Activated T-cell treated with anti-CD3 and anti-CD28 coated beads, Interleukin-2, amount 50 U/mL, for 72 hours (primary cell): Measurements from ENCODE around the gene CAMK1D. TPM values are rescaled to one million over a fixed set of nuclear protein-coding genes. Genes with fewer than 3 reads are reported as not detected.
A peak's percentile ranks its signal among the peaks of the same experiment; 100 is the strongest.
"Not testable (repeated sequence)": the region's sequence is repeated elsewhere in the genome, so short reads cannot be mapped to it uniquely, and the experiment has no call there.

Experiments
- ATAC-seq, 2 donors: fragments of 150-1000 bp; cut with Tn5 transposase; replicated peaks in 1 of 2; 2 replicates each; pipeline ENCODE4 v1.10.0; 2021; ENCODE audit warnings: moderate library complexity in 2 of 2, mild to moderate bottlenecking in 1 of 2
- DNase-seq, 2 donors: peaks; one replicate each; pipeline ENCODE4 v3.0.0; 2021 to 2022; ENCODE audit warnings: mixed read lengths in 1 of 2
- H3K27ac Mint-ChIP-seq: one replicate; pipeline ENCODE4 v1.8.0; 2022; ENCODE audit warnings: mild to moderate bottlenecking, moderate library complexity, mixed read lengths
- H3K27me3 Mint-ChIP-seq: one replicate; pipeline ENCODE4 v1.8.0; 2022; ENCODE audit warnings: low read depth, mixed read lengths
- H3K36me3 Mint-ChIP-seq, 2 donors: one replicate each; pipeline ENCODE4 v1.8.0; 2022; ENCODE audit warnings: mixed read lengths in 2 of 2, mild to moderate bottlenecking in 1 of 2; ENCODE audit not compliant: insufficient read depth in 2 of 2
- H3K4me1 Mint-ChIP-seq: one replicate; pipeline ENCODE4 v1.8.0; 2022; ENCODE audit warnings: low read depth, mixed read lengths
- H3K4me3 Mint-ChIP-seq, 2 donors: one replicate each; pipeline ENCODE4 v1.8.0; 2022; ENCODE audit warnings: mild to moderate bottlenecking in 2 of 2, mixed read lengths in 2 of 2, moderate library complexity in 2 of 2
- H3K9me3 Mint-ChIP-seq, 2 donors: one replicate each; pipeline ENCODE4 v1.8.0; 2022; ENCODE audit warnings: mixed read lengths in 2 of 2
- total RNA-seq, 2 donors: library from RNA; stranded (reverse); gene quantifications; one replicate each; pipeline ENCODE4 v1.2.3, GENCODE V29; 2022

Gene CAMK1D
- total RNA-seq, 2 donors from 2014 or later, result 19.9 to 25.3 TPM

DNA sequence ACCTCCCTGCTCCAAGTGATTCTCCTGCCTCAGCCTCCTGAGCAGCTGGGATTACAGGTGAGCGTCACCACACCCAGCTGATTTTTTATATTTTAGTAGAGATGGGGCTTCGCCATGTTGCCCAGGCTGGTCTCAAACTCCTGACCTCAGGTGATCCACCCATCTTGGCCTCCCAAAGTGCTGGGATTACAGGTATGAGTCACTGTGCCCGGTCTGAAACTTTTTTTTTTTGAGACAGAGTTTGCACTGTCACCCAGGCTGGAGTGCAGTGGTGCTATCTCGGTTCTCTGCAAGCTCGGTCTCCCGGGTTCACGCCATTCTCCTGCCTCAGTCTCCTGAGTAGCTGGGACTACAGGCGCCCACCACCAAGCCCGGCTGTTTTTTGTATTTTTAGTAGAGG lies 21.0 kb upstream of the CAMK1D start:
- not testable (repeated sequence) for H3K27me3 Mint-ChIP-seq, DNase-seq, ATAC-seq, H3K27ac Mint-ChIP-seq, H3K36me3 Mint-ChIP-seq, H3K9me3 Mint-ChIP-seq, H3K4me3 Mint-ChIP-seq
- peaks cover 24% of the 10 kb centered on the region for H3K4me1 Mint-ChIP-seq

DNA sequence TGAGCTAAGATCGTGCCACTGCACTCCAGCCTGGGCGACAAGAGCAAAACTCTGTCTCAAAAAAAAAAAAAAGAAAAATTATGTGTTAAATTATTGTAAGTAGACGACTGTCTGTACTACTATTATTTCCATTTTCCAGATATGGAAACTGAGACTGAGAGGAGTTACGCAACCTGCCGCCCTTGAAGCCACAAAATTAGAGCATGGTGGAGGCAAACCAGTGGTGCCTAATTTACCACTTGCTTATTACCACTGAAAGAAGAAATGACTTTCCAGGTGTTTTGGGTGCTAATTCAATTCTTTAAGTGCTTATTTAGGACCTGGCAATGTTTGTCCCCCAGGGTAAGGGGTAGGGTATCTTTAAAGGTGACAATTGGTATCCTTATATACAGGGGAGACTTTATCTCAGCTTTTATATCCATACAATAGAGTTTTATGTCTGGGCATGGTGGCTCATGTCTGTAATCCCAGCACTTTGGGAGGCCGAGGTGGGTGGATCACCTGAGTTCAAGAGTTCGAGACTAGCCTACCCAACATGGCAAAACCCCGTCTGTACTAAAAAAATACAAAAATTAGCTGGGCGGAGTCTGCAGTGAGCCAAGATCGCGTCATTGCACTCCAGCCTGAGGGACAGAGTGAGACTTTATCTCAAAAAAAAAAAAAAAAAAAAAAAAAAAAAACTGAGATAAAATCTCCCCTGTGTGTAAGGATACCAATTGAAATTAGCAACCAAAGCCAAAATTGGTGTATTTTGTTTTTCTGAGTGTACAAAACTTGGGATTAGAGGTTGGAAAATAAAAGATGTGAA lies 16.6 kb upstream of the CAMK1D start:
- no peaks in the 10 kb centered on the region for H3K9me3 Mint-ChIP-seq
- H3K27ac Mint-ChIP-seq, result no peak overlapping the region
- no peak for ATAC-seq
- no peaks in the 10 kb centered on the region for H3K27me3 Mint-ChIP-seq
- H3K4me1 Mint-ChIP-seq, result peaks cover 21% of the 10 kb centered on the region
- no peak for DNase-seq
- peak overlapping the region in 1 of 2 donors; percentile 54 for H3K4me3 Mint-ChIP-seq
- H3K36me3 Mint-ChIP-seq, result no peaks in the 10 kb centered on the region

GRCh38 chr10:12333380-12334185 lies 15.8 kb upstream of the CAMK1D start:
- Mint-ChIP-seq H3K4me1 (peaks cover 21% of the 10 kb centered on the region), H3K36me3 (no peaks in the 10 kb centered on the region), H3K9me3 (no peaks in the 10 kb centered on the region), H3K27ac (peak overlapping the region; percentile 56), H3K27me3 (no peaks in the 10 kb centered on the region), H3K4me3 (peak overlapping the region; percentile 49 to 54)
- DNase-seq, result peak; percentile 60 to 65
- ATAC-seq, result peak; percentile 94

DNA sequence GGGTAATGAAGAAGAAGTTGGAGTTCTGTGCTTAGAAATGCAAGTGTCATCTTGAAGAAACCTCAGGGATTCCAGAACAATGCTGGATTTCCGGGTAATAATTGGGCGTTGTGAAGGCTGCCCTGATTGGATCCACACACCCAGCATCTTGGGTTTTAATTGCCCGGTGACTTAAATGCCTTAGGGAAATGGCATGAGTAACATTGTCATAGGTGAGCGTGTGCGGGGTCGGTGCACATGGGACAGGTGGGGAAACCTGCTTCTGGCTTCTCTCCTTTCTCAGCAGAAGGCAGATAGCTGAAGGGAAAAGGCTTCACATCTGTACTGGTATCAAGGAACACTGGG lies 15.2 kb upstream of the CAMK1D start:
- peak overlapping the region; percentile 56 for H3K27ac Mint-ChIP-seq
- H3K9me3 Mint-ChIP-seq, result no peaks in the 10 kb centered on the region
- DNase-seq, result no peak
- no peak for ATAC-seq
- H3K4me1 Mint-ChIP-seq, result peaks cover 21% of the 10 kb centered on the region
- H3K4me3 Mint-ChIP-seq, result peak overlapping the region; percentile 49 to 54
- no peaks in the 10 kb centered on the region for H3K27me3 Mint-ChIP-seq
- no peaks in the 10 kb centered on the region for H3K36me3 Mint-ChIP-seq

- DNase-seq, H3K4me3 Mint-ChIP-seq, H3K36me3 Mint-ChIP-seq, H3K27me3 Mint-ChIP-seq, ATAC-seq, H3K9me3 Mint-ChIP-seq, H3K27ac Mint-ChIP-seq: not testable (repeated sequence)
- H3K4me1 Mint-ChIP-seq, result peaks cover 21% of the 10 kb centered on the region
Observed at GRCh38 chr10:12335169-12335568, 14.2 kb upstream of the CAMK1D start.

DNA sequence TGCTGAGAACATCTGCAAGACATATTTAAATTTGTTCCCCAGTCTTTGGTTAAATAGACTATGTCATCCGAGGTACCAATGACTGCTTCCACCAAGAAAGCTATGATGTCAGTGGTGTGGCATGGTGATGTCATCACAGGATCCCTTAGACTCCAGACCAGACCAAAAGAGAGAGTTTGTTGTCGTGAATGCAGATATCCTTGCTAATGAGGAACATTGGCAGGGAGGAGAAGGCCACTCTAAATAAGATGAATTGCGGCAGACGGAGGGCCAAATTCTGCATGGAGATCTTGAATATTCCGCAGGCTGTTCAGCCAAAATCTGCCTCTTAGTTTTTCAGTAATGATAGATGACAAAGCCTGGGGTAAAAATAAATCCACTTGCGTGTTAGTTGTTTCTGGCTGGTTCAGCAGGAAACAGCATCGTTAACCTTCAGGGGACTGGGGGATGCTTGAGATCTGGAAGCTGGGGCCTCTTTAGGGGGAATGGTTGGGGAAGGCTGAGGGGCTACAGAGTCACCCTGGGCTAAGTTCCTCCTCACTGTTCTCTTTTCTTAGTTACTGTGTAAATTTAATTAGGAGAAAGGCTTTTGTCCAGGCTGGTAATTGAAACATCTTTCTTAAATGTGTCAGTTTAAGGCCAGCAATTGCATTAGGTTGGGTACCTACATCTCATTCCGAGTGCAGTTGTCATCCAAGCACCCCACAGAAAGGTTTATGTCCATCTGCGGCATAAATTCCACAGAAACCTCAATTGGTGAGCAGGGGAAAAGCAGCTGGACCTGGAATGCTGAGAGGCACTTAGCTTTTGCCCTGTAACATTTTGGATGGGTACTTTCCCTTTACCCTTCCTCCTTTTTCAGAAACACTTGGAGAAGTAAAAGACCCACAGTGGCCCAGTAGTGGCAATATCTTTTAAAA lies 11.6 kb upstream of the CAMK1D start:
- no peaks in the 10 kb centered on the region for H3K9me3 Mint-ChIP-seq
- H3K4me1 Mint-ChIP-seq, result peaks cover 30% of the 10 kb centered on the region
- H3K4me3 Mint-ChIP-seq, result no peak overlapping the region
- H3K27ac Mint-ChIP-seq, result no peak overlapping the region
- H3K36me3 Mint-ChIP-seq, result no peaks in the 10 kb centered on the region
- ATAC-seq (no peak), DNase-seq (no peak)
- H3K27me3 Mint-ChIP-seq, result no peaks in the 10 kb centered on the region

DNA sequence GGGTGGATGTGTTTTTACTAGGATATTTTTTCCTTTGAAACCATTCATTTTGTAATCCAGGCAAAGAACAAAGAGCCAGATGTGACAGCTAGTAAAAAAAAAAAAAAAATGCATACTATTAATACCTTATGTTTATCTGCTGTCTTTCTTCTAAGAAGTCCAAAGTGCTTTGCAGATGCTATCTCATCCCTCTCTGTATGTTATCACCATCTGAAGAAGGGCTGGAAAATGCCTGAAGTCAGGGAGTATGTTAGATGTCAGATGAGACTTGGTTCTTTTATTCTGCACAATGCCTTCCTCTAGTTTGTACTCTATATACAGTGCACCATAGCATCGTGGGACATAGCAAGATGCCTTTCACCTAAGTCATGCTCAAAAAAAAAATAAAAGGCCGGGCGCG lies 10.4 kb upstream of the CAMK1D start:
- ATAC-seq, result no peak
- H3K4me3 Mint-ChIP-seq, result no peak overlapping the region
- H3K27ac Mint-ChIP-seq, result no peak overlapping the region

DNA sequence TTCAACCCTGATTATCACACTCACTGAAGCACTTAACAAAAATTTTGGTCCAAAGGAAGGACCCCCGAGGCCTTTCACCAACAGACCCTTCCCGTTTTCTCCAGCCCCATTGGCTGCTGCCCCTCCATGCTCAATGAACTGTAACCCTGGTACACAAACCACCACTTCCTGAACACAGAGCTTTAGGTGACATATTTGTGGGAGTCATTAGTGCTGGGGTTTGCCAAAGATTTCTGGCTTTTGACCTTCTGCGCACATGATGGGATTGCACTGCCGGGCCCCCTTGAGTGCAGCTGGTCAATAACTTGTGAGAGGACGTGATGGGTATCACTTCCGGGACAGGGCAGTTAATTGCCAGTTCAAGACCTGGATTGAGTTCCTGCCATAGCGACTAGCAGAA lies 9.0 kb upstream of the CAMK1D start:
- Mint-ChIP-seq H3K4me3 (no peak overlapping the region), H3K27ac (no peak overlapping the region), H3K9me3 (no peaks in the 10 kb centered on the region), H3K4me1 (peaks cover 14% of the 10 kb centered on the region), H3K36me3 (no peaks in the 10 kb centered on the region), H3K27me3 (no peaks in the 10 kb centered on the region)
- ATAC-seq, result no peak
- DNase-seq, result no peak

More for the DNA sequence above, 10.4 kb upstream of the CAMK1D start:
- H3K4me1 Mint-ChIP-seq, result peaks cover 17% of the 10 kb centered on the region
- no peaks in the 10 kb centered on the region for H3K27me3 Mint-ChIP-seq
- no peak for DNase-seq
- H3K36me3 Mint-ChIP-seq, result no peaks in the 10 kb centered on the region
- H3K9me3 Mint-ChIP-seq, result no peaks in the 10 kb centered on the region

DNA sequence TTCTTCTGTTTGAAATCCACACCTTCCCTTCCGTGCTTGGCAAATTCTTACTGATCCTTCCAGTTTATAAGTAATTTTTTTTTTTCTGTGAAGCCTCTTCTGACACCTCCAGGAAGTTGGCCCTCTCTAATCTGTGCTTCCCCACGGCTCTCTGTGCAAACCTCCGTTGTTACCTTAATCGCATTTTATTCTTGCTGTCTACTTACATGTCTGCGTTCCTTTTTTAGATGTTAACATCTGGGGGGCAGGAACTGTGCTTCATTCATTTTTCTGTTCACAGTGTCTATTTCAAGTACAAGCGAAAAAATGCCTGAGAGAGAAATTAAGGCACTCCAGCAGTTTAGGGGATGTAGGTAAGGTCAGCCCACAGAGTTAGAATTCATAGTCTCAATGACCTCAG lies 8.4 kb upstream of the CAMK1D start:
- Mint-ChIP-seq H3K36me3 (no peaks in the 10 kb centered on the region), H3K27me3 (no peaks in the 10 kb centered on the region), H3K4me1 (peaks cover 14% of the 10 kb centered on the region), H3K27ac (no peak overlapping the region), H3K4me3 (no peak overlapping the region), H3K9me3 (no peaks in the 10 kb centered on the region)
- ATAC-seq (no peak), DNase-seq (no peak)

DNA sequence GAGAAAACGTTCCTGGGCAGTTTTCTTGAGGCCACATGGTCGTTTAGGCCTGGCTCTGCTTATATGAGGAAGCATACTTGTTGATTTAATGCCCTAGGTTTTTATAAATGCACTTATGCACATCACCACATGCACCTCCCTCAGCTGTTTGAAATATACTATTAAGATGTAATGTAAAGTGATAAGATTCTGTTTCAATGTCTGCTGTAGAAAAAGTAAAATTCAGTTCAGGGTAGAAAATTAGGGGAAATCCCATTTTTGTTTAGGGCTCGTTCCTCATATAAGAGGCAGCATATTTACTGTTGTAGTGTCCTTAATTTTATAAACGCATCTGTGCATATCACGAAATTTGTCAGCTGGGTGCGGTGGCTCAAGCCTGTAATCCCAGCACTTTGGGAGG lies 7.8 kb upstream of the CAMK1D start:
- no peak for ATAC-seq
- Mint-ChIP-seq H3K9me3 (no peaks in the 10 kb centered on the region), H3K4me1 (peaks cover 14% of the 10 kb centered on the region), H3K36me3 (no peaks in the 10 kb centered on the region), H3K27ac (no peak overlapping the region), H3K27me3 (peaks cover under 1% of the 10 kb centered on the region), H3K4me3 (no peak overlapping the region)
- DNase-seq, result no peak

- Mint-ChIP-seq H3K36me3 (peaks cover 2 to 4% of the 10 kb centered on the region in 2 donors), H3K4me3 (no peak overlapping the region), H3K4me1 (peaks cover 27% of the 10 kb centered on the region), H3K9me3 (no peaks in the 10 kb centered on the region), H3K27me3 (peaks cover 18% of the 10 kb centered on the region), H3K27ac (no peak overlapping the region)
- ATAC-seq, result no peak
- DNase-seq, result no peak
Observed at GRCh38 chr10:12344375-12345110, 4.8 kb upstream of the CAMK1D start.

- peaks cover 32% of the 10 kb centered on the region for H3K4me1 Mint-ChIP-seq
- ATAC-seq (no peak), DNase-seq (no peak)
- H3K27me3 Mint-ChIP-seq, result peaks cover 28% of the 10 kb centered on the region
- no peak overlapping the region for H3K4me3 Mint-ChIP-seq
- peaks cover 9 to 12% of the 10 kb centered on the region in 2 donors for H3K36me3 Mint-ChIP-seq
- no peaks in the 10 kb centered on the region for H3K9me3 Mint-ChIP-seq
- H3K27ac Mint-ChIP-seq, result no peak overlapping the region
Observed at GRCh38 chr10:12346707-12347106, 2.6 kb upstream of the CAMK1D start.
